Ovary (tissue), 9 donors: ENCODE results near the gene WDR1. TPM values are rescaled to one million over a fixed set of nuclear protein-coding genes. Genes with fewer than 3 reads are reported as not detected.

Source experiments
- DNase-seq, 5 donors: peaks; one replicate each; pipeline ENCODE4 v3.0.0-alpha.2; 2019 to 2020
- H3K27ac ChIP-seq, 2 donors: fragments of 200-600 bp; one replicate each; pipeline versions ENCODE4 v1.5.1 to v1.8.0; 2019 to 2022
- H3K27me3 ChIP-seq: fragments of 200-600 bp; one replicate; pipeline ENCODE4 v1.8.0; 2022
- H3K36me3 ChIP-seq: fragments of 200-600 bp; sonication (generic); one replicate; pipeline ENCODE4 v1.5.1; 2019
- H3K4me1 ChIP-seq: one replicate; pipeline ENCODE4 v1.8.1; 2013; ENCODE audit warnings: mild to moderate bottlenecking, moderate library complexity; ENCODE audit not compliant: insufficient read depth
- H3K4me3 ChIP-seq: fragments of 200-600 bp; sonication (generic); one replicate; pipeline ENCODE4 v1.5.1; 2017
- H3K9me3 ChIP-seq, 2 donors: fragments of 200-600 bp in 1 of 2; sonication (generic) in 1 of 2; one replicate each; pipeline versions ENCODE4 v1.5.1 to v1.8.1; 2013 to 2019; ENCODE audit warnings: mild to moderate bottlenecking in 1 of 2, moderate library complexity in 1 of 2
- EP300 ChIP-seq: sonication (generic); formaldehyde crosslinking; IDR thresholded peaks from one replicate; pipeline ENCODE4 v1.6.1; 2017; ENCODE audit warnings: antibody characterized with exemption
- POLR2A ChIP-seq: fragments of 450-650 bp; IDR thresholded peaks from one replicate; pipeline ENCODE4 v1.6.1; 2017; ENCODE audit warnings: antibody characterized with exemption, mild to moderate bottlenecking, moderate library complexity
- WGBS, 3 donors: extraction: QIAGEN DNeasy Blood & Tissue Kit in 1 of 3; methylation state at CpG; one replicate each; pipeline versions ENCODE4 v1.1.5 to v1.1.7; 2013 to 2017; 5-methylcytosine and 5-hydroxymethylcytosine counted together
- intact Hi-C, 4 donors: fragments of 100-400 bp; cut with DNase I; formaldehyde crosslinking; loops; one replicate each; pipeline versions ENCODE4 v1.11.0 to v1.15.1; 2022 to 2023
- polyA plus RNA-seq, 2 donors: library from polyadenylated mRNA; stranded (reverse); fragments of 200-250 nt in 1 of 2; fragments of 350-450 nt in 1 of 2; fragmentation: Illumina TruSeq in 1 of 2; extraction: RNeasy Lipid Tissue Mini Kit (QIAGEN cat#74804) in 1 of 2; gene quantifications; one replicate each; pipeline ENCODE4 v1.2.3, GENCODE V29; 2013 to 2014
- total RNA-seq, 7 donors: library from RNA; depleted of rRNA in 2 of 7; stranded (reverse); fragments of >200 nt in 2 of 7; fragmentation: NEBNext Ultra II Directional in 3 of 7; extraction: Animal tissue kit (Norgen Biotek cat#: 25700) in 3 of 7; gene quantifications; one replicate each; pipeline versions ENCODE4 v1.1.0 to v1.2.4, GENCODE V29; 2016 to 2023
- TF ChIP-seq, protein P1 (sequence below), 3 donors: fragments of 450-650 bp in 2 of 3; fragments of 200-600 bp in 1 of 3; IDR thresholded peaks; one replicate each; pipeline versions ENCODE4 v1.5.1 to v1.8.0; 2016 to 2022; ENCODE audit warnings: antibody characterized with exemption in 3 of 3, mild to moderate bottlenecking in 1 of 3
- donor health status: DM: no; HTN: no; CAD: no; lungs with moderate emphysema.
- donor health status: DM: no; HTN: no; CAD: no.
- donor health status: Bipolar disorder and iron deficiency.
- donor health status: DM: yes; HTN: yes; CAD: no.
- donor health status: DM: no; HTN: no; CAD: no.
- donor health status: DM: yes; HTN: yes; CAD: no.

WDR1 gene
- total and polyA plus RNA-seq, 9 donors, result 67.2 to 352 (median 260) TPM

DNA sequence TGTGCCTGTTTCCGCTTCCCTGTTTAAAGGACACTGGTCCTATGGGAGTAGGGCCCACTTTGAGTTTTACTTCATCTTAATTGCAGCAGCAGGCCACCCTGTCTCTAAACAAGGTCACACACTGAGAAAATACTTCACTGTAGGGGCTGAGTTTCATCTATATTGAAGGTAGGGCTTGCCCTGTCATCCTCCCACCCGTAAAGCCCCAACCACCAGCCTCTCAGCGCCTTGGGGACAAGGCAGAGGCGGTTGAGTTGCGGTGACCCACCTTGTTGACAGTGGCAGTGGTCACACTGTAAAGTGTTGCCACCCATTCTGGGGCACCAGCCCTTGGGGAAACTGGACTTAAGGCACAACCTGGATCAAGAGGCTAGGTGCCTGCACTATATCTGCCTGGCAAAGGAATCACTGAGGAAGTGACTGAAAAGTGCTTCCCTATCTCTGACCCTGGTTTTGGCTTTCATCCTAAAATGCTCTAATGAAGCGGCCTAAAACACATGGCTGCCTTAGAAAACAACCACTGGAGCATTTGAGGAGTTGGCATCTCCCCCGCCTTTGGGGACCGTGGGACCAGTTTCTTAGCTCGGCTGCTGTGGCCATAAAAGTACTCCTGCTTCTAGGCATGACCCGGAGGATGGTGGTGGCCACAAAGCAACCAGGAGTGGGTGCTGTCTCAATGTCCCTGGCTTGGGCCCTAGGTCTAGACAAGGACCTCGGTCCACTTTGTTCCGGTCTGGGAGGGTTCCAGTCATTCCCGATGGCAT, 7.8 kb upstream of the WDR1 start:
- WGBS, 3 donors, result 83 to 90% (median 84%) methylated on average over 13 of the region's 13 CpGs
- Histone ChIP-seq H3K4me3 (no peak overlapping the region), H3K4me1 (no peaks in the 10 kb centered on the region), H3K9me3 (no peaks in the 10 kb centered on the region), H3K27me3 (no peaks in the 10 kb centered on the region), H3K27ac (no peak overlapping the region), H3K36me3 (no peaks in the 10 kb centered on the region)
- TF ChIP-seq EP300 (no peak), POLR2A (no peak)
- TF ChIP-seq, protein P1, sequence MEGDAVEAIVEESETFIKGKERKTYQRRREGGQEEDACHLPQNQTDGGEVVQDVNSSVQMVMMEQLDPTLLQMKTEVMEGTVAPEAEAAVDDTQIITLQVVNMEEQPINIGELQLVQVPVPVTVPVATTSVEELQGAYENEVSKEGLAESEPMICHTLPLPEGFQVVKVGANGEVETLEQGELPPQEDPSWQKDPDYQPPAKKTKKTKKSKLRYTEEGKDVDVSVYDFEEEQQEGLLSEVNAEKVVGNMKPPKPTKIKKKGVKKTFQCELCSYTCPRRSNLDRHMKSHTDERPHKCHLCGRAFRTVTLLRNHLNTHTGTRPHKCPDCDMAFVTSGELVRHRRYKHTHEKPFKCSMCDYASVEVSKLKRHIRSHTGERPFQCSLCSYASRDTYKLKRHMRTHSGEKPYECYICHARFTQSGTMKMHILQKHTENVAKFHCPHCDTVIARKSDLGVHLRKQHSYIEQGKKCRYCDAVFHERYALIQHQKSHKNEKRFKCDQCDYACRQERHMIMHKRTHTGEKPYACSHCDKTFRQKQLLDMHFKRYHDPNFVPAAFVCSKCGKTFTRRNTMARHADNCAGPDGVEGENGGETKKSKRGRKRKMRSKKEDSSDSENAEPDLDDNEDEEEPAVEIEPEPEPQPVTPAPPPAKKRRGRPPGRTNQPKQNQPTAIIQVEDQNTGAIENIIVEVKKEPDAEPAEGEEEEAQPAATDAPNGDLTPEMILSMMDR (IDR thresholded peaks at IDR 0.05), result no peak
- intact Hi-C loops, result no loop called here
- DNase-seq, result no peak

DNA sequence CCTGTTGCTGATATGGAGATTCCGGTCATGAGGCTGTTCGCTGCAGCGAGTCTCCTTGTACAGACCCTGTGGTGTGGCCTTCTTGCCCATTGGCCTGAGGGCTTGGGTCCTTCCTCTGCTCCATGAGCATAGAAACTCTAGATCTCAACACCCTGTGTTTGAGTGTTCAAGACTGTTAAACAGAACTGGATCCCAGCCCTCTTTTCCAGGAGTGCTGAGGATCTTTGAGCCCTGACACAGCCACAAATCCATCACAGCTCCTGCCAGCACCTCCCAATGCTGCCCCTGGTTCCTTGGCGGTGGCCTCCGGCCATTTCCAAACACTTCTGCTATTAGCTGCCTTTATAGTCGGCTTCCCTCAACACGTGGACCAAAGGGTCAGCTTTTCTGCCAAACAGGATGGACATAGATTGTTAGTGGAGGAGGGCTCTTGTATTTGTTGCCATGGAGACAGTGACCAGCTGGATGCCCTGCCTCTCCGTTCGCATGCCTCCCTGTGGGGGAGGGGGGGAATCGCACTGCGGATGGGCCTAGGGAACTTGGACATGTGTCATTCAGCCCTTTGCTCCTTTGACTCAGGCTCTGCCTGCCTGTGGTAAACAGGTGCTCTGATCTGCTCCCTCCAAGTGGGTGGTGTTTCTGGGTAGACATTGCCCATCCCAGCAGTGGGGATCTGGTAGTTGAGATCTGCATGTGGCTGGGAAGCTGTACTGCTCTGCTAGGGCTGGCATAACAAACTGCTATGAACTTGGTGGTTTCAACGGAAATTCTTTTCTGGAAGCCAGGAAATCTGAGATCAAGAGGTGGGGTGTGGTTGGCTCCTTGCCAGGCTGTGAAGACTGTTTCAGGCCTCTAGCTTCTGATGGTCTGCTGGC, 6.9 kb upstream of the WDR1 start:
- 47 to 53% (median 48%) methylated on average over 12 of the region's 12 CpGs for whole genome bisulfite sequencing, 3 donors
- peak in 1 of 5 donors; percentile 36 for DNase-seq
- no peaks in the 10 kb centered on the region for H3K9me3 ChIP-seq
- no peaks in the 10 kb centered on the region for H3K36me3 ChIP-seq
- no peak overlapping the region for H3K4me3 ChIP-seq
- no peak overlapping the region for H3K27ac ChIP-seq
- TF ChIP-seq EP300 (no peak), POLR2A (no peak)
- TF ChIP-seq, protein P1 (IDR thresholded peaks at IDR 0.05), result no peak
- no peaks in the 10 kb centered on the region for H3K27me3 ChIP-seq
- peaks cover 5% of the 10 kb centered on the region for H3K4me1 ChIP-seq
- intact Hi-C loops, result no loop called here

DNA sequence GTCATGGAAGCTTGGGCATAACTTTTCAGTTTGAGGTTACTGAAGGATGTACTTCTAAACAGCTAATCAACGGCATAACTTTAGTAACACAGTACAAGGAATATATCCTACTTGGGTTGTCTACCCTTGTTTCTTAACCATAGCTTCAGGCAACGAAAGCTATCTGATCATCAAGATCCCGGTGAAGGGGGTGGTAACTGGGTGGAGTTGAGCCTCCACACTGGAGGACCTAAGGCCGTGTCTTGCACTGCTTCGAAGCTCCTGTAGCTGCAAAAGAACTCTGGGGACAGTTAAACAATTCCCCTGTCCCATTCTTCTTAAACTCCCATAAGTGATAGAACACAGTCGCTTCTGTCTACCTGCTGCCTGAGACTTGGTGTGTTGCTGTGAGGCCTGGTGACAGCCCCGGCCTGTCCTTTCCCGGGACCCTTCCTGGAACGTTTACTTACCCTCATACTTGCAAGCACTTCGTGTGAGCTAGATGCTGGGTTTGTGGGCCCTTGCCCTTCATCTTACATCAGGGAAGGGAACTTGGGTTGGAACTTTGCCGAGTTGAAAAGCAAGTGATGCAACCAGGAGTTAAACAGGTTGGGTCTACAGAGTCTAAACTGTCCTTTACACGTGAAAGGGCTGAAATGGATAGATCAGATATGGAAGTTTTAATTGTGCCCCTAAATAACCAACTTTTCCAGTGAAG, 5.8 kb upstream of the WDR1 start:
- H3K9me3 ChIP-seq, result no peaks in the 10 kb centered on the region
- no peak overlapping the region for H3K27ac ChIP-seq
- H3K4me3 ChIP-seq, result no peak overlapping the region
- TF ChIP-seq, protein P1 (IDR thresholded peaks at IDR 0.05), result no peak
- TF ChIP-seq POLR2A (no peak), EP300 (no peak)
- no peaks in the 10 kb centered on the region for H3K27me3 ChIP-seq
- DNase-seq, result no peak
- no peaks in the 10 kb centered on the region for H3K36me3 ChIP-seq
- H3K4me1 ChIP-seq, result peaks cover 10% of the 10 kb centered on the region
- WGBS, 3 donors, result 86 to 92% (median 92%) methylated on average over 12 of the region's 12 CpGs
- intact Hi-C loops, result no loop called here

DNA sequence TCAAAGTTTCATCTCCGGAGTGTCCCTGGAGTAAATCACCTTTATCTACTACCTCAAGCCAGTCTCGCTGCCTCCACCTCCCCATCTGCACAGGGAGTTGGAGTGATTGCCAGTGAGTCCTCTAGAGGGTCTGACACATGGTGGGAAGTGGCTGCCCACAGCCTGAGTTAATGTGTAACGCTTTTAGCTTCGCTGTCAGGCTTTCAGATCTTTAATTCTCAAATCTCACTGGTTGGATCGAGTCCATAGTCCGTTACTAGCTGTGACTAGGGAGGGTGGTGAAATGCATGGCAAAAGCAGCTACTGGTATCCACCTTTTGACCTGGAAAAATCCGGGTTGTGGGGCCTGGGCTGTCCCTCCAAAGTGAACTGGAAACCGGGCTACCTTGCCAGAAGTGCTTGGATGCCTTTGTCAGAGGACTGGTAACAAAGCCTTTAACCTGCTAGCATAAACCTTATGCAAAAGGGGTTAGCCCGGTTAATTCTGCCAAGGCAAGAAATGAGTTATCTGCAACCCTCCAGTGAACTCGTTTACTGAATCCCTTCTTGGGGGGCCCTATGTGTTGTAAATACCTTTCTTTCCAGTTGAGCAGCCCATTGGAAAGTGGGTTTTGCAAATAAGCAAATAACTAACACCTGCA, 5.1 kb upstream of the WDR1 start:
- H3K36me3 ChIP-seq, result no peaks in the 10 kb centered on the region
- intact Hi-C loops, result no loop called here
- no peak for TF ChIP-seq EP300
- no peak for TF ChIP-seq POLR2A
- TF ChIP-seq, protein P1 (IDR thresholded peaks at IDR 0.05), result no peak
- no peaks in the 10 kb centered on the region for H3K9me3 ChIP-seq
- H3K27ac ChIP-seq, result no peak overlapping the region
- DNase-seq, result no peak
- no peaks in the 10 kb centered on the region for H3K27me3 ChIP-seq
- 73 to 84% (median 76%) methylated on average over 10 of the region's 10 CpGs for WGBS, 3 donors
- no peak overlapping the region for H3K4me3 ChIP-seq
- H3K4me1 ChIP-seq, result peaks cover 10% of the 10 kb centered on the region
